CD4-positive, alpha-beta T cell treated with Interferon alpha-2 for 1 hour (primary cell): ENCODE measurements around the gene KLHL6.
"Not testable (repeated sequence)": the region's sequence is repeated elsewhere in the genome, so short reads cannot be mapped to it uniquely, and the experiment has no call there.

Experiments used
- DNase-seq, 2 donors: peaks; one replicate each; pipeline ENCODE4 v3.0.0-alpha.2; 2020 to 2022

The KLHL6 gene

GRCh38 chr3:183484431-183485075, 71.0 kb downstream of the KLHL6 start:
- no peak for DNase-seq

DNA sequence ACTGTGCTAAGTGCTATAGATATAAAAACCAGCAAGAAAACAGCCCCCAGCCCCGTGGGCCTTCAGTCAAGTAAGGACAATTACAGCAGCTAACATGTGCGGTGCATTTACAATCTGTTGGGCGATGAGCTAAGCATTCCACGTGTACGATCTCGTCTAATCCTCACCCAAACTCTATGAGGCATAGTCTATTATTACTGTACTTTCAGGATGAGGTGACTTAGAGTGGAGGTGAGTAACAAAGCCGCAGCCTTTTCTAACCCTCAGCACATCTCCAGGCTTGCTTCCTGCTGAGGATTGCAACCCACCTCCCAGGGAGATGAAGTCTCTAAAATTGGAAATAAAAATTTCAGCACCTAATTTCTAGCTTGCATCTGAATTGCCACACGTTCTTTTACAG, 73.9 kb downstream of the KLHL6 start:
- DNase-seq = no peak

DNA sequence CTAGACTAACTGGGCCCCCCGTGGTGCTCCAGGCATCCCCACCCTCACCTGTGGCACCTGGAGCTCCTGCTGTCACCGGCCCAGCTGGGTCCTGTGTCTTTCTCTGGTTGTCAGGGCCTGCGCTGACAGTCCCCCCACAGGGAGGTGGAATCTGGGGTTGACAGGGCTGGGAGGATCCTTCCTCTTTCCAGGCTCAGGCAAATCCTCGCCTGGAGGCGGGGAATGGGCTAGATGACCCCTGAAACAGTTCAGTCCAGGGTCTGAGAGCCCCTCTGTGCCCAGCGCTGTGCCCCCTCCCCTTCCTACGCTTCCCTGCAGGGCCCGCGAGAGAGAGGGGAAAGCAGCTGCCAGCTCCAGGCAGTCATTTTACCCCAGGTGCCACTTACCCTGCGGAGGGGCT, 77.0 kb downstream of the KLHL6 start:
- DNase-seq = no peak

GRCh38 chr3:183477801-183478456, 77.6 kb downstream of the KLHL6 start:
- DNase-seq = no peak

- not testable (repeated sequence) for DNase-seq
Measured at GRCh38 chr3:183475764-183476162, 79.7 kb downstream of the KLHL6 start.

- DNase-seq = no peak
Measured at GRCh38 chr3:183475016-183475763, 80.3 kb downstream of the KLHL6 start.

- no peak for DNase-seq
Measured at GRCh38 chr3:183473969-183474368, 81.5 kb downstream of the KLHL6 start.

DNA sequence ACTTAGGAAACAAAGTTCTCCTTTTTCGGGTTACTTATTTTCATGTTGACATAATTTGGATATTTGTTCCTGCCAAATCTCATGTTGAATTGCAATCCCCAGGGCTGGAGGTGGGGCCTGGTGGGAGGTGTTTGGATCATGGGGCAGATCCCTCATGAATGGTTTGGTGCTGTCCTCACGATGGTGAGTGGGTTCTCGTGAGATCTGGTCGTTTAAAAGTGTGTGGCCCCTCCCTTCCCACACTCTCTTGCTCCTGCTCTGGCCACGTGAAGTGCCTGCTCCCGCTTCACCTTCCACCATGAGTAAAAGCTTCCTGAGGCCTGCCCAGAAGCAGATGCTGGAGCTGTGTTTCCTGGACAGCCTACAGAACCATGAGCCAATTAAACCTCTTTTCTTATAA, 83.4 kb downstream of the KLHL6 start:
- no peak for DNase-seq

DNA sequence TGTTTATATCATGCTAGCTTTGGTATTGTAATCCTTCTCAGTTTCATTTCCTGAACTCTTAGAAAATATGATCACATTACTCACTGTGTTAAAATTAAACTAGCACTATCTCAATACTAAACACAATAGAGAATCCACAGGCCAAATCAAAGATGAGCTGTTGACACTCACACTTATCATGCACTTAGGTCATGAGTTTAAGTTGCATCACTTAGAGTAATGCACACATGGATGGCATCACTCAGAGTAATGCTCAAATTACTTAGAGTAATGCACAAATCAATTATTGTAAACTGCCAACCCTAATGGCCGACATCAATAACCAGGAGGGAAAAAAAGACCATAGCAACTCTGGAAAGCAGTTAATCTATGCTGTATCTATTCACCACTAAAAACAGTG, 87.1 kb downstream of the KLHL6 start:
- DNase-seq = no peak

DNA sequence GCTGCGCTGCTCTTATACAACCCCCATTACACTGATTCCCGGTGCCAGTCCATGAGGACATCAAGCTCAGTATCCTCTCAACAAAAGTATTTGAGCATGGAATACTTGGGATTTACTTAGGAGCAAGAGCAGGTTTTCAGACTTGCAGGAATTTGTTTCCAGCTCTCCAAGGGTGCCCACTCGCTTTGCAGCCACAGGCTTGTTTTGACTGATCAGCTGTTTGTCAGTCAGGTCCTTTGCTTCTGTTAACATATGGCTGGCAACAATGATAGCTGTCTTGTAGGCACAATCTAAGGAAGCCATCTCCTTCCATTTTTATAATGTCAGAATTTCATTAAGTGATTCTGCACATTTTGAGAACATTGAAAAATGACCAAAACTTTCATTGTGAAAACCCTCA, 88.9 kb downstream of the KLHL6 start:
- DNase-seq = no peak

- DNase-seq = not testable (repeated sequence)
Measured at GRCh38 chr3:183465710-183466109, 89.8 kb downstream of the KLHL6 start.

DNA sequence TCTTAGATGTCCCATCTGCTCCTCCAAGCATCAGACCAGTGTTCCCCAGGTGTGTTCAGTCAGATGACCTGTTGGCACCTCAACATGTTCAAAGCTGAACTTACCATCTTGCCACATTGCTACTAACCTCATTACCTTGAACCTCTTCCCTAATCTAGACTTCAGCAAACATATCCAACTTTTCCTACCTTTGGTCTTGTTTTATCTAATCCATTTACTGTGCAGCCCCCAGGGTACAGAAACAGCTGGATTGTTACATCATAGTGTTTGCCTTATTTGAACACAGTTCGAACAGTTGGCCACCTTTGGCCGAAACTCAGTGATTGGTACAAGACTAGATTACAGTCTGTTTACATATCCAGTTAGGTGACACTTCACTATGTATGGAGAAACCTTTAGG, 91.0 kb downstream of the KLHL6 start:
- DNase-seq = no peak

- no peak for DNase-seq
Measured at GRCh38 chr3:183460081-183461055, 95.1 kb downstream of the KLHL6 start.

- DNase-seq = no peak
Measured at GRCh38 chr3:183455089-183455488, 100.4 kb downstream of the KLHL6 start.

DNA sequence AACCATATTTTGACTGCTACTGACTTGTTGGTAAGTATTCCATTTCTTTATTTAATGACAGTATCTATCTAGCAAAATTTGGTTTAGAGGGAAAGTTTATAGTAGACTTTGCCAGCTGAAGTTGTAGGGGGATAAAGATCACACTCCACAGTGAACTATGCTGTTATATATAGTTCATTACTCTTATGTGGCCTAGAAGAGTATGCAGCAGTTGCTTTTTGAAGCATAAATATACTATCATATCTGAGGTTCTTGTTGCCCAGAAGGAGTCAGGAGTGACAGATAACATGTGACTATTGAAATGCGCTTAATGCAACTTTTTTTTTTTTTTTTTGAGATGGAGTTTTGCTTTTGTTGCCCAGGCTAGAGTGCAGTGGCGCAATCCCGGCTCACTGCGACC, 101.4 kb downstream of the KLHL6 start:
- DNase-seq = no peak

GRCh38 chr3:183449791-183450190, 105.7 kb downstream of the KLHL6 start:
- DNase-seq = no peak

GRCh38 chr3:183449391-183449790, 106.1 kb downstream of the KLHL6 start:
- DNase-seq = no peak

DNA sequence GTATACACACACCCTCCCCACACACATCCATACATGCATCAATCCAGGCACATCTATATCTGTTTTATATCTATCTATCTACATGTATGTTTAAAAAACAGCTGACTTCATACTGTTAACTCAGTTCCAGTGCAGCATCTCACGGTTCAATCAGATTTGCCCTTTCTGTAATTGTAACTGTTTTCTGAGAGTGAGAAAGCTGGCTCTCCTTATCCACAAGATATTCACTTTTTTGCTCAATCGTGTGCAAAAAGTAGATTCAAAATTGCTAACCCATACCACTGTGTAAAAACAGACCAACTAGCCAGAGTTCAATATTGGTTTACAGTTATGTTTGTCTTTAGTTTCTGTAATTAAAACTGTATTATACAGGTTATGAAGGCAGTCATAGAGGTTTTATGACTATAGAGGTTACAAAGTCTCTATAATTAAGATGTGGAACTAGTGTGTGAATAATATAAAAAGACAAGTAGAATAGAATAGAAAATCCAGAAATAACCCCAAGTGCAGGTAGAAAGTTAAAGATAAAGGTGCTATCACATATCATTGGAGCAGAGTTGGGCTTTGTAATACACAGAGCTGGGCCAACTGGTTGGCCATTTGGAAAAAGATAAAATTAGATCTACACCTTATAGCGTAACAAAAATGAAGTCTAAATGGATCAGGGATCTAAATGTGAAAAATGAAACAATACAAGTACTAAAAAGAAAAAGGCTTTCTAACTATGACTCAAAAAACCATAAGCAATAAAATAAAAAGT, 107.0 kb downstream of the KLHL6 start:
- no peak for DNase-seq

GRCh38 chr3:183447206-183448001, 108.1 kb downstream of the KLHL6 start:
- peak; percentile 68 to 74 for DNase-seq

- no peak for DNase-seq
Measured at GRCh38 chr3:183446838-183447205, 108.7 kb downstream of the KLHL6 start.

GRCh38 chr3:183444748-183445147, 110.8 kb downstream of the KLHL6 start:
- no peak for DNase-seq
